RCC 7860 (cell line): ENCODE data around the gene OTOR.

ENCODE experiments used
- DNase-seq: peaks from one replicate; pipeline ENCODE4 v3.0.0-alpha.2; 2015; ENCODE audit warnings: low spot score
- FAIRE-seq: peaks from 2 replicates; lab custom pipeline; 2012; peaks lifted over from hg19 to GRCh38; lab: Jason Lieb, UNC

Gene OTOR

GRCh38 chr20:16748308-16748900, at the start of gene OTOR:
OTOR (plus strand) TSS chr20:16748358; CDS start chr20:16748402, 44 bp downstream.
- FAIRE-seq (no peak), DNase-seq (no peak)

GRCh38 chr20:16699293-16699692, 48.9 kb upstream of the OTOR start:
- no peak for DNase-seq
- FAIRE-seq: no peak

- DNase-seq (no peak), FAIRE-seq (no peak)
Observed at GRCh38 chr20:16701296-16701695, 46.9 kb upstream of the OTOR start.

GRCh38 chr20:16703570-16703969, 44.6 kb upstream of the OTOR start:
- FAIRE-seq (no peak), DNase-seq (no peak)

- FAIRE-seq (no peak), DNase-seq (no peak)
Observed at GRCh38 chr20:16707674-16708073, 40.5 kb upstream of the OTOR start.

- FAIRE-seq: no peak
Observed at GRCh38 chr20:16708602-16709001, 39.6 kb upstream of the OTOR start.

GRCh38 chr20:16709017-16709416, 39.1 kb upstream of the OTOR start:
- no peak for DNase-seq
- no peak for FAIRE-seq

More at GRCh38 chr20:16708602-16709001, 39.6 kb upstream of the OTOR start:
- DNase-seq: no peak

GRCh38 chr20:16710781-16711180, 37.4 kb upstream of the OTOR start:
- FAIRE-seq (no peak), DNase-seq (no peak)

GRCh38 chr20:16711661-16712258, 36.4 kb upstream of the OTOR start:
- DNase-seq (no peak), FAIRE-seq (no peak)

- FAIRE-seq: no peak
- DNase-seq: no peak
Observed at GRCh38 chr20:16712511-16712947, 35.6 kb upstream of the OTOR start.

GRCh38 chr20:16713066-16713465, 35.1 kb upstream of the OTOR start:
- no peak for FAIRE-seq
- no peak for DNase-seq

- FAIRE-seq: no peak
- DNase-seq: no peak
Observed at GRCh38 chr20:16714242-16714641, 33.9 kb upstream of the OTOR start.

GRCh38 chr20:16714751-16715150, 33.4 kb upstream of the OTOR start:
- FAIRE-seq (no peak), DNase-seq (no peak)

GRCh38 chr20:16719421-16719820, 28.7 kb upstream of the OTOR start:
- DNase-seq: no peak
- no peak for FAIRE-seq

- FAIRE-seq: no peak
- DNase-seq: no peak
Observed at GRCh38 chr20:16729080-16729479, 19.1 kb upstream of the OTOR start.

- DNase-seq (peak; percentile 83), FAIRE-seq (no peak)
Observed at GRCh38 chr20:16729565-16730460, 18.3 kb upstream of the OTOR start, which contains the start of gene SNRPB2. SNRPB2 (plus strand) TSS chr20:16730026; CDS start chr20:16731703, 1,677 bp downstream.

GRCh38 chr20:16732506-16733152, 15.5 kb upstream of the OTOR start:
- FAIRE-seq (no peak), DNase-seq (no peak)

- no peak for DNase-seq
- no peak for FAIRE-seq
Observed at GRCh38 chr20:16740365-16741072, 7.6 kb upstream of the OTOR start.

- DNase-seq (no peak), FAIRE-seq (no peak)
Observed at GRCh38 chr20:16744178-16744807, 3.9 kb upstream of the OTOR start.

GRCh38 chr20:16745204-16745603, 3.0 kb upstream of the OTOR start:
- DNase-seq (no peak), FAIRE-seq (no peak)
